HG03342 (cell line): ENCODE results near the gene HAUS2.

ENCODE experiments used
- ATAC-seq: cut with Tn5 transposase; IDR thresholded peaks from one replicate; pipeline ENCODE4 v1.9.1; 2021; ENCODE audit warnings: mild to moderate bottlenecking, moderate library complexity; ENCODE audit not compliant: unreplicated experiment

The HAUS2 gene

GRCh38 chr15:42605796-42606195 is 57.2 kb downstream of the HAUS2 start:
- ATAC-seq: no peak

DNA sequence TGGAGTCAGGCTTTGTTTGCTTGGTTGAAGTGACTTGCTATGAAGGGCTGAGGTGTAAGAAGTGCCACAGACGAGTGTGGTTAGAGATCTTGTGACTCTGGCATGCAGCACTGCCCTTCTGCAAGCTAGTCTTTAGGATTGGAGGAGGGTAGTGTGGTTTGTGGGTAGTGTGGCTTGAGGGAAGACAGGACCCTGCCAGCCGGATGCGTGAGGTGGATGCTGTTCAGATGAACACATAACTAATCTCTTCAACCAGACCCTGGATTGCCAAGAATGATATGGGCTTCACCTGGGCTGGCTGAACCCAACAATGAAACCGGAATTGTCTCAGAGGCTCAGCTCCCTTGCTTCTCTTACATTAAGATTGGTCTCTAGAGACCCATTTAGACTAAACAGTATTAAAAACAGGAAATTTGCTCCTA is 59.5 kb downstream of the HAUS2 start:
- peak; percentile 50 for ATAC-seq

- no peak for ATAC-seq
Measured at GRCh38 chr15:42608752-42609488, 60.3 kb downstream of the HAUS2 start.

DNA sequence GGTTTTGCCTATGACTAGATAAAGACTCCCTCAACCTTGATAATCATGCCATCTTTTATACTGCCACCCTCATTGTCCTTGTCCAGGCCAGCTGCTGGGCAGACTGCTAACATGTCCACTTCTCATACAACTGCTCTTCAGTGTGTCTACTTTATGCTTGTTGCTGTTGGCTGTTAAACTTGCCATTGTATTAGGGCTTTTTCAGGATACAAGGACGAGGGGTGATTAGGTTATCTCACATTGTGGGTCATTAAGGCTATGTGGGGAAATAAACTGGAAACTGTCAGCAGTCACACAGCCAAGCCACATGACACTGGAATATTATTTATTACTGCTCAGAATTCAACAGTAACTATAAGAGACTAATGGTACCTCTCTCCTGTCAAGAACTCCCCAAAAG is 62.9 kb downstream of the HAUS2 start:
- ATAC-seq: no peak

- ATAC-seq: no peak
Measured at GRCh38 chr15:42612367-42612912, 63.8 kb downstream of the HAUS2 start.

DNA sequence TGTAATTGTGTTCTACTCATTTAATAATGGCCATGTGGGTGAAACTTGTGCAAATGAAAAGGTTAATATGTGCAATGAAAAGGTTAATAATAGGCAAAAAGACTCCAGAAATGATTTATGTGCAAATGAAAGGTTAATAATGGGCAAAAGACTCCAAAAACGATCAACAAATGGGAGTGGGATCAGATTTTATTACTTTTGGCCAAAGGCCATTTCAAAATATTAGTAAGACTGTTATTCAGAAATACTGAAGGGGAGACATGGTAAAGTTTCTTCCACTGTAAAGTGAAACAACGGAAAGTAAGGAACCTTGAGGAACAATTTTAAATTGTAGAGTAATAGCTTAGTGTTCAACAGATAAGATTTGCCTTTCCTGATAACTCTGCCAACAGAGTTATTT is 67.5 kb downstream of the HAUS2 start:
- no peak for ATAC-seq
